ENCODE measurements around the gene ARMC8.

Gene ARMC8

GRCh38 chr3:138184994-138185393 lies 2.1 kb upstream of the ARMC8 start:
- Histone ChIP-seq H3K27ac (ENCODE audit: low read depth, low read length) (no peak overlapping the region), H3K27me3 (ENCODE audit: insufficient read depth, low read length) (no peaks in the 10 kb centered on the region), H3K79me1 (ENCODE audit: low read length) (peaks cover 8% of the 10 kb centered on the region), H3K36me3 (ENCODE audit: control insufficient read depth in 1 of 2, insufficient read depth in 2 of 2, low read length in 2 of 2) (no peaks in the 10 kb centered on the region), H3K4me1 (ENCODE audit: control insufficient read depth in 1 of 2, insufficient read depth in 2 of 2, low read length in 2 of 2) (peaks cover 2 to 3% of the 10 kb centered on the region in 2 experiments), H2BK5ac (ENCODE audit: low read depth, low read length, poor library complexity) (no peak overlapping the region), H4K12ac (ENCODE audit: low read depth, low read length) (no peak overlapping the region), H2BK12ac (ENCODE audit: low read length) (no peak overlapping the region), H3K18ac (ENCODE audit: low read length) (no peak overlapping the region), H3K9ac (ENCODE audit: low read length) (no peak overlapping the region), H3K79me2 (ENCODE audit: control insufficient read depth, insufficient read depth, low read length, poor library complexity) (peaks cover 8% of the 10 kb centered on the region), H4K91ac (ENCODE audit: low read depth, low read length) (no peak overlapping the region), H3K4ac (ENCODE audit: low read depth, low read length) (no peak overlapping the region), H3K4me2 (ENCODE audit: low read length) (no peak overlapping the region), H3K9me3 (ENCODE audit: insufficient read depth, low read depth, low read length) (no peaks in the 10 kb centered on the region), H3K4me3 (ENCODE audit: low read depth, low read length) (no peak overlapping the region), H2AK5ac (ENCODE audit: low read length) (no peak overlapping the region), H3K14ac (ENCODE audit: low read length) (no peak overlapping the region), H2AFZ (ENCODE audit: insufficient read depth, low read length, poor library complexity) (no peak overlapping the region), H2BK120ac (ENCODE audit: insufficient read depth, low read length, poor library complexity) (no peak overlapping the region), H3K23ac (ENCODE audit: low read length) (no peak overlapping the region), H4K8ac (ENCODE audit: low read depth, low read length) (no peak overlapping the region)
- peak in 1 of 2 donors; percentile 27 for DNase-seq
- WGBS (ENCODE audit: extremely low coverage, insufficient coverage, insufficient read length): no CpG with 5 or more reads among the region's 3 CpGs

GRCh38 chr3:138186221-138186620 lies 880 bp upstream of the ARMC8 start:
- H2BK120ac ChIP-seq (ENCODE audit: insufficient read depth, low read length, poor library complexity): no peak overlapping the region
- no peak overlapping the region for H4K91ac ChIP-seq (ENCODE audit: low read depth, low read length)
- H3K18ac ChIP-seq (ENCODE audit: low read length): no peak overlapping the region
- H3K9me3 ChIP-seq (ENCODE audit: insufficient read depth, low read depth, low read length): no peaks in the 10 kb centered on the region
- H4K12ac ChIP-seq (ENCODE audit: low read depth, low read length): no peak overlapping the region
- no peaks in the 10 kb centered on the region for H3K27me3 ChIP-seq (ENCODE audit: insufficient read depth, low read length)
- H3K4me3 ChIP-seq (ENCODE audit: low read depth, low read length): no peak overlapping the region
- H3K79me1 ChIP-seq (ENCODE audit: low read length): peaks cover 8% of the 10 kb centered on the region
- H2BK12ac ChIP-seq (ENCODE audit: low read length): no peak overlapping the region
- no CpG with 5 or more reads among the region's 2 CpGs for WGBS (ENCODE audit: extremely low coverage, insufficient coverage, insufficient read length)
- H3K4me2 ChIP-seq (ENCODE audit: low read length): peak overlapping the region; percentile 57
- H2AK5ac ChIP-seq (ENCODE audit: low read length): no peak overlapping the region
- H3K14ac ChIP-seq (ENCODE audit: low read length): no peak overlapping the region
- H3K36me3 ChIP-seq (ENCODE audit: control insufficient read depth in 1 of 2, insufficient read depth in 2 of 2, low read length in 2 of 2): no peaks in the 10 kb centered on the region
- H3K79me2 ChIP-seq (ENCODE audit: control insufficient read depth, insufficient read depth, low read length, poor library complexity): peaks cover 8% of the 10 kb centered on the region
- H3K9ac ChIP-seq (ENCODE audit: low read length): no peak overlapping the region
- peak; percentile 16 to 58 for DNase-seq
- H2AFZ ChIP-seq (ENCODE audit: insufficient read depth, low read length, poor library complexity): no peak overlapping the region
- H3K23ac ChIP-seq (ENCODE audit: low read length): no peak overlapping the region
- no peak overlapping the region for H3K27ac ChIP-seq (ENCODE audit: low read depth, low read length)
- no peak overlapping the region for H3K4ac ChIP-seq (ENCODE audit: low read depth, low read length)
- no peak overlapping the region for H2BK5ac ChIP-seq (ENCODE audit: low read depth, low read length, poor library complexity)
- no peak overlapping the region for H4K8ac ChIP-seq (ENCODE audit: low read depth, low read length)
- peaks cover 2 to 3% of the 10 kb centered on the region in 2 experiments for H3K4me1 ChIP-seq (ENCODE audit: control insufficient read depth in 1 of 2, insufficient read depth in 2 of 2, low read length in 2 of 2)

GRCh38 chr3:138186803-138187295 lies 252 bp upstream of the ARMC8 start:
- no peak overlapping the region for H3K4ac ChIP-seq (ENCODE audit: low read depth, low read length)
- no peak overlapping the region for H2BK120ac ChIP-seq (ENCODE audit: insufficient read depth, low read length, poor library complexity)
- H3K18ac ChIP-seq (ENCODE audit: low read length): no peak overlapping the region
- H3K27me3 ChIP-seq (ENCODE audit: insufficient read depth, low read length): no peaks in the 10 kb centered on the region
- H3K9me3 ChIP-seq (ENCODE audit: insufficient read depth, low read depth, low read length): no peaks in the 10 kb centered on the region
- H3K9ac ChIP-seq (ENCODE audit: low read length): no peak overlapping the region
- H3K79me1 ChIP-seq (ENCODE audit: low read length): peaks cover 8% of the 10 kb centered on the region
- H3K4me2 ChIP-seq (ENCODE audit: low read length): peak overlapping the region; percentile 57
- no peak overlapping the region for H3K23ac ChIP-seq (ENCODE audit: low read length)
- H3K14ac ChIP-seq (ENCODE audit: low read length): peak overlapping the region; percentile 46
- H4K12ac ChIP-seq (ENCODE audit: low read depth, low read length): peak overlapping the region; percentile 71
- peak in 1 of 2 donors; percentile 97 for DNase-seq
- H3K36me3 ChIP-seq (ENCODE audit: control insufficient read depth in 1 of 2, insufficient read depth in 2 of 2, low read length in 2 of 2): peaks cover 0 to 1% of the 10 kb centered on the region in 2 experiments
- H2BK5ac ChIP-seq (ENCODE audit: low read depth, low read length, poor library complexity): peak overlapping the region; percentile 98
- H2AK5ac ChIP-seq (ENCODE audit: low read length): no peak overlapping the region
- H4K8ac ChIP-seq (ENCODE audit: low read depth, low read length): peak overlapping the region; percentile 96
- peaks cover 2 to 3% of the 10 kb centered on the region in 2 experiments for H3K4me1 ChIP-seq (ENCODE audit: control insufficient read depth in 1 of 2, insufficient read depth in 2 of 2, low read length in 2 of 2)
- H3K4me3 ChIP-seq (ENCODE audit: low read depth, low read length): peak overlapping the region; percentile 91
- peak overlapping the region; percentile 98 for H4K91ac ChIP-seq (ENCODE audit: low read depth, low read length)
- H3K27ac ChIP-seq (ENCODE audit: low read depth, low read length): peak overlapping the region; percentile 93
- peak overlapping the region; percentile 82 for H2AFZ ChIP-seq (ENCODE audit: insufficient read depth, low read length, poor library complexity)
- H3K79me2 ChIP-seq (ENCODE audit: control insufficient read depth, insufficient read depth, low read length, poor library complexity): peaks cover 8% of the 10 kb centered on the region
- no peak overlapping the region for H2BK12ac ChIP-seq (ENCODE audit: low read length)
- no CpG with 5 or more reads among the region's 25 CpGs for WGBS (ENCODE audit: extremely low coverage, insufficient coverage, insufficient read length)

DNA sequence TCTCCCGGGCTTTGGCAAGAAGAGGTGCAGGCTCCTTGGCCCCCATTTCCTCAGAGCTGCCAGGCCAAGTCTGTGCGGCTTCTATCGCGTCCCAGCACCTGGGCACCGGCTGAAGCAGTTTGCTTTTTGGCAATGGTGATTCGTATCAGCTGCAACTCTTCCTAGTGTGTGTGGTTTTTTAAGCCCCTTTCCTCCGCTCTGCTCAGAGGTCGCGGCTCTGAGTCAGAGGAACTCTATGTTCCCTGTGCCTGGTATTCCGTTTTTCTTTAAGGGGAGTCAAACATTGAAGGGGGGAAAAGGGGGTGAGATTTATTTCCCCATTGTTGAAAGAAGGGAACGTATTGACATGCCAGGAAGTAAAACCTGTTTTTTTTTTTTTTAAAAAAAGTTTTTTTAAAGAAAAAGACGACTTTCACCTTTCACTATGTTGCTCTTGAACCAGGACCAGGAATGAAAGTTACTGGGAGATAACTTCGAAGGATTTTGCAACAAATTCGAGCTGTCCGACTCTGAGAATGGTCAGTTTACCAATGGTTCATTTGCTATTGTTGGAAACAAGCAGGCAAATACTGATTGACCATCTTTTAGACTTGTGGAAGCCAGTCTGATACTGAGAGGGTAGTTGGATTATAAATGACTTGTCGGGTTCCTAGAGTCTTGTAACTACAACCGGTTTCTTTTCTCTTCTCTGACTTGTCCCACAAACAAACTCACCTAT lies 1.1 kb downstream of the ARMC8 start:
- Histone ChIP-seq H3K4ac (ENCODE audit: low read depth, low read length) (peak overlapping the region; percentile 71), H3K4me3 (ENCODE audit: low read depth, low read length) (peak overlapping the region; percentile 91), H3K27me3 (ENCODE audit: insufficient read depth, low read length) (no peaks in the 10 kb centered on the region), H4K91ac (ENCODE audit: low read depth, low read length) (no peak overlapping the region), H3K79me2 (ENCODE audit: control insufficient read depth, insufficient read depth, low read length, poor library complexity) (peaks cover 10% of the 10 kb centered on the region), H3K14ac (ENCODE audit: low read length) (peak overlapping the region; percentile 98), H2BK120ac (ENCODE audit: insufficient read depth, low read length, poor library complexity) (no peak overlapping the region), H3K9ac (ENCODE audit: low read length) (peak overlapping the region; percentile 89), H3K4me2 (ENCODE audit: low read length) (peak overlapping the region; percentile 67), H3K36me3 (ENCODE audit: control insufficient read depth in 1 of 2, insufficient read depth in 2 of 2, low read length in 2 of 2) (peaks cover 1 to 2% of the 10 kb centered on the region in 2 experiments), H3K9me3 (ENCODE audit: insufficient read depth, low read depth, low read length) (no peaks in the 10 kb centered on the region), H3K4me1 (ENCODE audit: control insufficient read depth in 1 of 2, insufficient read depth in 2 of 2, low read length in 2 of 2) (peaks cover 2 to 3% of the 10 kb centered on the region in 2 experiments), H2BK12ac (ENCODE audit: low read length) (no peak overlapping the region), H3K79me1 (ENCODE audit: low read length) (peaks cover 8% of the 10 kb centered on the region), H4K12ac (ENCODE audit: low read depth, low read length) (no peak overlapping the region), H2BK5ac (ENCODE audit: low read depth, low read length, poor library complexity) (no peak overlapping the region), H3K18ac (ENCODE audit: low read length) (no peak overlapping the region), H4K8ac (ENCODE audit: low read depth, low read length) (peak overlapping the region; percentile 96), H2AK5ac (ENCODE audit: low read length) (no peak overlapping the region), H3K23ac (ENCODE audit: low read length) (no peak overlapping the region), H2AFZ (ENCODE audit: insufficient read depth, low read length, poor library complexity) (peak overlapping the region; percentile 95), H3K27ac (ENCODE audit: low read depth, low read length) (peak overlapping the region; percentile 93)
- no CpG with 5 or more reads among the region's 17 CpGs for WGBS (ENCODE audit: extremely low coverage, insufficient coverage, insufficient read length)
- DNase-seq: peak; percentile 6 to 52

Data from trophoblast cell (in vitro differentiated cells and primary cell).